ENCODE data around the gene ECSIT. TPM values are rescaled to one million over a fixed set of nuclear protein-coding genes. Genes with fewer than 3 reads are reported as not detected.
A peak's percentile ranks its signal among the peaks of the same experiment; 100 is the strongest.

Gene ECSIT
- total RNA-seq, 1 experiment from 2014 or later: 56.4 TPM

GRCh38 chr19:11479090-11479897 is 49.6 kb downstream of the ECSIT start (continued):
- peak; percentile 49; the same call in 1 of the 2 replicates for TF ChIP-seq ZBTB43 (CRISPR knock-in tag; IDR thresholded peaks at IDR 0.05)
- no peak for TF ChIP-seq NR1H2 (CRISPR knock-in tag; IDR thresholded peaks at IDR 0.05)
- no peak for TF ChIP-seq CDX4 (CRISPR knock-in tag; IDR thresholded peaks at IDR 0.05; ENCODE audit: borderline replicate concordance)
- no peak for TF ChIP-seq JAZF1 (CRISPR knock-in tag; IDR thresholded peaks at IDR 0.05)
- no peak for TF ChIP-seq PRRX2 (CRISPR knock-in tag; IDR thresholded peaks at IDR 0.05)
- no peak; the same call in 1 of the 2 replicates for TF ChIP-seq SMAD3 (CRISPR knock-in tag; IDR thresholded peaks at IDR 0.05; ENCODE audit: borderline replicate concordance)
- no peak; the same call in 1 of the 2 replicates for TF ChIP-seq CREM (CRISPR knock-in tag; IDR thresholded peaks at IDR 0.05)
- TF ChIP-seq ZBTB21 (CRISPR knock-in tag; IDR thresholded peaks at IDR 0.05; ENCODE audit: borderline replicate concordance): no peak
- TF ChIP-seq GABPB1 (CRISPR knock-in tag; IDR thresholded peaks at IDR 0.05): no peak
- 0 out of 2 replicates have a peak, but pooled peaks have one; percentile 23 for TF ChIP-seq ETV6 (CRISPR knock-in tag; IDR thresholded peaks at IDR 0.05)
- TF ChIP-seq ZSCAN18 (CRISPR knock-in tag; IDR thresholded peaks at IDR 0.05): no peak
- TF ChIP-seq EMX1 (CRISPR knock-in tag; IDR thresholded peaks at IDR 0.05): no peak
- no peak for TF ChIP-seq HMGXB4 (CRISPR knock-in tag; IDR thresholded peaks at IDR 0.05)
- TF ChIP-seq ARID4B (CRISPR knock-in tag; IDR thresholded peaks at IDR 0.05; ENCODE audit: borderline replicate concordance): no peak
- no peak for TF ChIP-seq ATF6 (CRISPR knock-in tag; IDR thresholded peaks at IDR 0.05)
- no peak for TF ChIP-seq ZNF281 (CRISPR knock-in tag; IDR thresholded peaks at IDR 0.05)
- no peak for TF ChIP-seq RORB (CRISPR knock-in tag; IDR thresholded peaks at IDR 0.05)
- TF ChIP-seq STAT6 (CRISPR knock-in tag; conservative IDR thresholded peaks at IDR 0.05; ENCODE audit: low read depth): no peak
- no peak for TF ChIP-seq ZNF416 (CRISPR knock-in tag; IDR thresholded peaks at IDR 0.05)
- TF ChIP-seq NR2C2 (CRISPR knock-in tag; IDR thresholded peaks at IDR 0.05): no peak
